HG03108 (cell line): ENCODE measurements around the gene MAPKAPK3.

ENCODE experiments used
- ATAC-seq: cut with Tn5 transposase; IDR thresholded peaks from one replicate; pipeline ENCODE4 v1.9.1; 2021; ENCODE audit warnings: moderate library complexity; ENCODE audit not compliant: unreplicated experiment

Gene MAPKAPK3

GRCh38 chr3:50625231-50626182 lies 8.6 kb downstream of the MAPKAPK3 start:
- ATAC-seq: no peak

- ATAC-seq: no peak
Observed at GRCh38 chr3:50626401-50626800, 9.4 kb downstream of the MAPKAPK3 start.

GRCh38 chr3:50627407-50628051 lies 10.6 kb downstream of the MAPKAPK3 start:
- ATAC-seq: no peak

GRCh38 chr3:50628601-50629000 lies 11.7 kb downstream of the MAPKAPK3 start:
- no peak for ATAC-seq

- no peak for ATAC-seq
Observed at GRCh38 chr3:50630394-50630793, 13.4 kb downstream of the MAPKAPK3 start.

GRCh38 chr3:50630877-50631276 lies 13.9 kb downstream of the MAPKAPK3 start:
- ATAC-seq: no peak

GRCh38 chr3:50632450-50632849 lies 15.5 kb downstream of the MAPKAPK3 start:
- no peak for ATAC-seq

GRCh38 chr3:50633230-50633790 lies 16.4 kb downstream of the MAPKAPK3 start:
- ATAC-seq: no peak

- no peak for ATAC-seq
Observed at GRCh38 chr3:50635066-50635465, 18.1 kb downstream of the MAPKAPK3 start.

- no peak for ATAC-seq
Observed at GRCh38 chr3:50637011-50637410, 20.1 kb downstream of the MAPKAPK3 start.

- no peak for ATAC-seq
Observed at GRCh38 chr3:50637945-50638344, 21.0 kb downstream of the MAPKAPK3 start.

- no peak for ATAC-seq
Observed at GRCh38 chr3:50639055-50639494, 22.1 kb downstream of the MAPKAPK3 start.

- no peak for ATAC-seq
Observed at GRCh38 chr3:50642382-50642781, 25.4 kb downstream of the MAPKAPK3 start.

- no peak for ATAC-seq
Observed at GRCh38 chr3:50644561-50644960, 27.6 kb downstream of the MAPKAPK3 start.

- ATAC-seq: no peak
Observed at GRCh38 chr3:50645378-50645777, 28.4 kb downstream of the MAPKAPK3 start.

- no peak for ATAC-seq
Observed at GRCh38 chr3:50648313-50648712, 31.4 kb downstream of the MAPKAPK3 start.

GRCh38 chr3:50648944-50649343 lies 32.0 kb downstream of the MAPKAPK3 start:
- ATAC-seq: no peak

- ATAC-seq: no peak
Observed at GRCh38 chr3:50649451-50649931, 32.5 kb downstream of the MAPKAPK3 start.

- no peak for ATAC-seq
Observed at GRCh38 chr3:50650018-50650417, 33.1 kb downstream of the MAPKAPK3 start.

- ATAC-seq: no peak
Observed at GRCh38 chr3:50651445-50651844, 34.5 kb downstream of the MAPKAPK3 start.

GRCh38 chr3:50651920-50652529 lies 35.1 kb downstream of the MAPKAPK3 start:
- ATAC-seq: no peak
